Adrenal gland (tissue), 12 donors: ENCODE data around the gene IFNG. TPM values are rescaled to one million over a fixed set of nuclear protein-coding genes. Genes with fewer than 3 reads are reported as not detected.

Experiments used
- DNase-seq, 7 donors: peaks; one replicate each; pipeline ENCODE4 v3.0.0-alpha.2; 2019 to 2020
- H3K27ac ChIP-seq, 5 donors: fragments of 200-600 bp; sonication (generic) in 4 of 5; 1 replicate in 3 of 5; 2 replicates in 2 of 5; pipeline versions ENCODE4 v1.5.1 to v1.8.0; 2016 to 2020; ENCODE audit warnings: mild to moderate bottlenecking in 1 of 5
- H3K27me3 ChIP-seq: fragments of 200-600 bp; 2 replicates; pipeline ENCODE4 v1.8.0; 2021
- H3K36me3 ChIP-seq, 2 donors: fragments of 200-600 bp; replicated peaks in 1 of 2; 1 replicate in 1 of 2; 2 replicates in 1 of 2; pipeline versions ENCODE4 v1.5.1 to v1.8.0; 2018 to 2022
- H3K4me1 ChIP-seq, 2 donors: fragments of 200-600 bp; replicated peaks in 1 of 2; 1 replicate in 1 of 2; 2 replicates in 1 of 2; pipeline versions ENCODE4 v1.5.1 to v1.8.0; 2018 to 2021
- H3K4me3 ChIP-seq, 4 donors: fragments of 200-600 bp; sonication (generic) in 3 of 4; one replicate each; pipeline ENCODE4 v1.5.1; 2016 to 2018
- H3K9me3 ChIP-seq, 3 donors: fragments of 200-600 bp; sonication (generic) in 1 of 3; replicated peaks in 1 of 3; 1 replicate in 2 of 3; 2 replicates in 1 of 3; pipeline versions ENCODE4 v1.5.1 to v1.8.0; 2016 to 2021
- CTCF ChIP-seq, 6 experiments: fragments of 450-650 bp in 4 of 6; fragments of 200-600 bp in 2 of 6; sonication (generic) in 1 of 6; IDR thresholded peaks; 1 replicate in 5 of 6; 2 replicates in 1 of 6; pipeline versions ENCODE4 v1.5.1 to v1.8.0; 2016 to 2021; ENCODE audit warnings: antibody characterized with exemption in 6 of 6, mild to moderate bottlenecking in 2 of 6, moderate library complexity in 1 of 6
- POLR2A ChIP-seq, 2 donors: fragments of 450-650 bp; IDR thresholded peaks; one replicate each; pipeline ENCODE4 v1.6.1; 2017; ENCODE audit warnings: antibody characterized with exemption in 2 of 2, mild to moderate bottlenecking in 2 of 2, moderate library complexity in 1 of 2
- WGBS, 4 donors: extraction: QIAGEN DNeasy Blood & Tissue Kit in 2 of 4; methylation state at CpG; one replicate each; pipeline versions ENCODE4 v1.1.5 to v1.1.7; 2013 to 2017; 5-methylcytosine and 5-hydroxymethylcytosine counted together
- intact Hi-C, 2 donors: fragments of 100-400 bp; cut with DNase I; formaldehyde crosslinking; loops; one replicate each; pipeline versions ENCODE4 v1.14.1 to v1.15.0; 2022 to 2023
- polyA plus RNA-seq, 3 donors: library from polyadenylated mRNA; stranded (reverse); fragments of 200-250 nt in 2 of 3; fragments of 350-450 nt in 1 of 3; fragmentation: Illumina TruSeq in 1 of 3; extraction: RNeasy Lipid Tissue Mini Kit (QIAGEN cat#74804) in 1 of 3; gene quantifications; one replicate each; pipeline ENCODE4 v1.2.3, GENCODE V29; 2013 to 2014
- total RNA-seq, 9 donors: library from RNA; depleted of rRNA in 4 of 9; stranded (reverse); fragments of >200 nt in 4 of 9; fragments of 120-200 nt in 1 of 9; fragmentation: NEBNext Ultra II Directional in 1 of 9; extraction: Animal tissue kit (Norgen Biotek cat#: 25700) in 1 of 9; gene quantifications; one replicate each; pipeline versions ENCODE4 v1.1.0 to v1.2.4, GENCODE V29; 2013 to 2023
- donor health status: healthy with polysubstance abuse.
- donor health status: Bipolar disorder and iron deficiency.
- donor health status: DM: yes; HTN: yes; CAD: no.
- donor health status: DM: no; HTN: no; CAD: no.
- donor health status: DM: no; HTN: no; CAD: no.
- donor health status: DM: yes; HTN: yes; CAD: no.

The IFNG gene
- total and polyA plus RNA-seq, 12 donors, result 0.29 to 0.47 (median 0.46) TPM; not detected in 9

DNA sequence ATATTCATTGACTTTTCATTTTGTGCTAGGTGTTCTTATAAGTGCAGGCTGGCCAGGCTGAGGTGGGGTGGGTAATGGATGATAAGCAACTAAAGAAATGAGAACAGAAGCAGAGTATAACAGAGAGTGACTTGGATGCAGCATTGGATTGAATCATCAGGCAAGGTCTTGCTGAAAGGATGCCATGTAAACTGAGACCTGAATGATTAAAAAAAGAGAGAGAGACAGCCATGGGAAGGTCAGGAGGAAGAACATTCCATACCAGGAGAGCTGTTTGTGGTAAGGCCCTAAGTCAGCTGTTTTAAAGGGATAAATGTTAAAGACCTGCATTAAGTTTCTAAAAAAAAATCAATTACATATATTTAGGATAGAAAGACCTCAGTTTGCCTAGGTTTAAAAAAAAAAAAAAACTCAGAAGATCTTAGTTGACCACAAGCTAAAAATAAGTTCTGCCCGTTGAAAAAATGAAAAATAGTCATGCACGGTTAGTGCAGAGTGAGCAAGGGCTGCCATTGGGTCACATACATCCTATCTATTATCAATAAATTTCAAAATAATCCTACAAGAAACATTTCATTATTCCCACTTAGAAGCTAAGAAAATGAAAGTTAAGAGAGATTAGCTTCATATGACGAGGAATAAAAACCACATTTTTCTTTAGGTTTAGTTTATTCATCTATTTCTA is 37.2 kb downstream of the IFNG start:
- TF ChIP-seq CTCF (IDR thresholded peaks at IDR 0.05) (no peak), POLR2A (IDR thresholded peaks at IDR 0.05) (no peak)
- Histone ChIP-seq H3K27ac (no peak overlapping the region), H3K36me3 (no peaks in the 10 kb centered on the region), H3K9me3 (no peaks in the 10 kb centered on the region), H3K27me3 (no peaks in the 10 kb centered on the region), H3K4me1 (no peaks in the 10 kb centered on the region), H3K4me3 (no peak overlapping the region)
- intact Hi-C loops, result no loop called here
- no peak for DNase-seq
- WGBS, 4 donors, result 52 to 68% (median 61%) methylated on average over 3 of the region's 3 CpGs

- 87 to 94% (median 92%) methylated on average over 1 of the region's 1 CpG for WGBS, 4 donors
- TF ChIP-seq CTCF (IDR thresholded peaks at IDR 0.05) (no peak), POLR2A (IDR thresholded peaks at IDR 0.05) (no peak)
- no peak overlapping the region for H3K4me3 ChIP-seq
- no peak for DNase-seq
- no peaks in the 10 kb centered on the region for H3K36me3 ChIP-seq
- no peaks in the 10 kb centered on the region for H3K9me3 ChIP-seq
- intact Hi-C loops, result no loop called here
- H3K27ac ChIP-seq, result no peak overlapping the region
- no peaks in the 10 kb centered on the region for H3K4me1 ChIP-seq
- H3K27me3 ChIP-seq, result no peaks in the 10 kb centered on the region
Observed at GRCh38 chr12:68121143-68121542, 38.4 kb downstream of the IFNG start.

DNA sequence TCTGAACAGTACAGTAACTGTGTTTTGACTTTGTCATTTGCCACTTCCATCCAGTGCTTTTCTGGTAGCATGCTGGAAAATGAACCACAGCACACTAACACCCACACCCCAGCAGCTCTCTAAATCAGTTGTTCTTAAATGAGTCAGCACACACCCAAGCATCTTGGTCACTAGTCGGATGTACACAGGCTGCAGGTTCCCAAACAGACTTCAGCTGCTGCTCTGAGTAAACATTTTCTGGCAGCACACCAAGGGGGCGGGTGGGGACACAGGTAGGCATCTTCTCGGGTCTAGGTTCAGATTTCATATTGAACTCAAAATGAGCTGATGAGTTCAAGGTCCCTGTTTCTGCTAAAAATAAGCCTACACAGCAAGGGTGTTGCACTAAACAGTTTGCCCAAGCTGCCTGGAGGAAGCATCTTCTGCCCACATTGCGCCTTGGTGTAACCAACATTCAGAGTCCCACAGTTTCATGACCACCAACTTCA is 39.8 kb downstream of the IFNG start:
- Histone ChIP-seq H3K36me3 (no peaks in the 10 kb centered on the region), H3K27me3 (no peaks in the 10 kb centered on the region), H3K27ac (no peak overlapping the region), H3K4me1 (no peaks in the 10 kb centered on the region), H3K9me3 (no peaks in the 10 kb centered on the region), H3K4me3 (no peak overlapping the region)
- intact Hi-C loops, result no loop called here
- 64 to 76% (median 71%) methylated on average over 4 of the region's 4 CpGs for WGBS, 4 donors
- DNase-seq, result peak in 1 of 7 donors; percentile 4
- TF ChIP-seq CTCF (IDR thresholded peaks at IDR 0.05), result no peak
- TF ChIP-seq POLR2A (IDR thresholded peaks at IDR 0.05), result no peak

DNA sequence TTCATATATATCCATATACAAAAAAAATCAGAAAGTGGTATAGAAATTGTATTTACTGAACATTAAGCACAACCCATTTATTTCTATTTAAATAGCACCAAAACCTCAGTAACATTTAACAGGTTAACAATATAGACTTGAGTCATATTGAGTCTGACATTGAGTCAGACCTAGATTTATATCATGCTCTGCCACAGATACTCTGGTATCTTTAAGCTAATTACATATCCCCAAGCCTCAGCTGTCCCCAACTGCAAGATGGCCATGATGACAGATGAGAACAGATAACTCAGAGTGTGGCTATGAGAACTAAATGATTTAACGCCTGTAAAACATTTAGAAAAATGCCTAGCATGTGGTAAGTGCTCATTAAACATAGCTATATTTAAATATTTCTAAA is 40.3 kb downstream of the IFNG start:
- H3K27me3 ChIP-seq, result no peaks in the 10 kb centered on the region
- no peak for DNase-seq
- no peaks in the 10 kb centered on the region for H3K9me3 ChIP-seq
- H3K27ac ChIP-seq, result no peak overlapping the region
- WGBS, 4 donors, result 58 to 78% (median 64%) methylated on average over 1 of the region's 1 CpG
- H3K4me1 ChIP-seq, result no peaks in the 10 kb centered on the region
- intact Hi-C loops, result no loop called here
- TF ChIP-seq CTCF (IDR thresholded peaks at IDR 0.05), result no peak
- TF ChIP-seq POLR2A (IDR thresholded peaks at IDR 0.05), result no peak
- no peaks in the 10 kb centered on the region for H3K36me3 ChIP-seq
- no peak overlapping the region for H3K4me3 ChIP-seq
